B cell (primary cell): Measurements from ENCODE around the gene ELMO1. TPM values are rescaled to one million over a fixed set of nuclear protein-coding genes. Genes with fewer than 3 reads are reported as not detected.
A peak's percentile ranks its signal among the peaks of the same experiment; 100 is the strongest.

Experiments
- ATAC-seq: fragments of 200-7000 bp; cut with Tn5 transposase; one replicate; pipeline ENCODE4 v1.10.0; 2021; ENCODE audit warnings: low read depth, mild to moderate bottlenecking, moderate number of reproducible peaks, moderate library complexity
- CTCF ChIA-PET: fragments of 350-600 bp; sonication (Branson Sonifier 250); formaldehyde crosslinking; loops from one replicate; lab custom pipeline; 2021; ENCODE audit warnings: antibody characterized with exemption, inconsistent platforms; lab: Charles Lee
- POLR2A ChIA-PET: fragments of 350-600 bp; sonication (Branson Sonifier 250); formaldehyde crosslinking; loops from one replicate; lab custom pipeline; 2021; ENCODE audit warnings: antibody characterized with exemption; lab: Charles Lee
- DNase-seq: peaks from one replicate; pipeline ENCODE4 v3.0.0; 2013
- H2AFZ ChIP-seq: 2 replicates; pipeline ENCODE4 v1.6.1; 2012; ENCODE audit warnings: mild to moderate bottlenecking, low read depth, low read length; ENCODE audit not compliant: insufficient read depth, poor library complexity, severe bottlenecking
- H3K27ac ChIP-seq, 2 donors: 1 replicate in 1 of 2; 2 replicates in 1 of 2; pipeline ENCODE4 v1.5.1; 2012 to 2013; ENCODE audit warnings: low read length in 2 of 2, mild to moderate bottlenecking in 2 of 2, moderate library complexity in 1 of 2
- H3K27me3 ChIP-seq, 4 experiments: fragments of 200-600 bp in 1 of 4; sonication (generic) in 1 of 4; replicated peaks in 1 of 4; 1 replicate in 2 of 4; 2 replicates in 2 of 4; pipeline versions ENCODE4 v1.6.1 to v1.7.0; 2013 to 2016; ENCODE audit warnings: low read length in 3 of 4, mild to moderate bottlenecking in 2 of 4, mixed read lengths in 1 of 4, moderate library complexity in 1 of 4; ENCODE audit not compliant: insufficient read depth in 4 of 4, control insufficient read depth in 3 of 4; ENCODE audit errors: control extremely low read depth in 1 of 4
- H3K36me3 ChIP-seq, 2 experiments: replicated peaks in 1 of 2; 1 replicate in 1 of 2; 2 replicates in 1 of 2; pipeline versions ENCODE4 v1.6.1 to v1.7.1; 2013; ENCODE audit warnings: low read length in 1 of 2; ENCODE audit not compliant: insufficient read depth in 2 of 2, control insufficient read depth in 1 of 2; ENCODE audit errors: control extremely low read depth in 1 of 2, extremely low read depth in 1 of 2
- H3K4me1 ChIP-seq, 2 donors: fragments of 200-600 bp in 1 of 2; sonication (generic) in 1 of 2; 1 replicate in 1 of 2; 2 replicates in 1 of 2; pipeline versions ENCODE4 v1.5.1 to v1.6.1; 2013 to 2017; ENCODE audit warnings: low read length in 2 of 2; ENCODE audit not compliant: control insufficient read depth in 2 of 2, insufficient read depth in 2 of 2
- H3K4me2 ChIP-seq: replicated peaks from 2 replicates; pipeline ENCODE3; 2012; ENCODE audit warnings: mild to moderate bottlenecking, low read depth, low read length; ENCODE audit not compliant: poor library complexity, severe bottlenecking
- H3K4me3 ChIP-seq, 5 experiments: fragments of 200-600 bp in 1 of 5; sonication (generic) in 1 of 5; 1 replicate in 3 of 5; 2 replicates in 2 of 5; pipeline versions ENCODE4 v1.5.1 to v1.7.0; 2011 to 2016; ENCODE audit warnings: low read length in 4 of 5, mild to moderate bottlenecking in 4 of 5, low read depth in 2 of 5, control low read depth in 1 of 5, moderate library complexity in 1 of 5; ENCODE audit not compliant: insufficient read depth in 1 of 5; ENCODE audit errors: control extremely low read depth in 1 of 5, extremely low read depth in 1 of 5
- H3K79me2 ChIP-seq: fragments of 200-600 bp; sonication (generic); one replicate; pipeline ENCODE4 v1.6.0; 2016; ENCODE audit warnings: low read length; ENCODE audit not compliant: control insufficient read depth, insufficient read depth
- H3K9ac ChIP-seq: fragments of 200-600 bp; sonication (generic); 2 replicates; pipeline ENCODE4 v1.6.1; 2017; ENCODE audit warnings: mild to moderate bottlenecking, low read length, moderate library complexity
- H3K9me3 ChIP-seq, 3 donors: one replicate each; pipeline versions ENCODE4 v1.6.1 to v1.7.1; 2013; ENCODE audit warnings: low read length in 2 of 3; ENCODE audit not compliant: control insufficient read depth in 2 of 3, insufficient read depth in 1 of 3; ENCODE audit errors: control extremely low read depth in 1 of 3
- H4K20me1 ChIP-seq: 2 replicates; pipeline ENCODE4 v1.6.0; 2012; ENCODE audit warnings: mild to moderate bottlenecking, low read length; ENCODE audit not compliant: insufficient read depth, control insufficient read depth, poor library complexity, severe bottlenecking
- H3K27ac Mint-ChIP-seq: one replicate; pipeline ENCODE4 v1.8.0; 2021; ENCODE audit warnings: mixed read lengths
- H3K27me3 Mint-ChIP-seq: one replicate; pipeline ENCODE4 v1.8.0; 2021; ENCODE audit warnings: mixed read lengths
- H3K4me1 Mint-ChIP-seq: one replicate; pipeline ENCODE4 v1.8.0; 2021; ENCODE audit warnings: mixed read lengths
- H3K4me3 Mint-ChIP-seq: one replicate; pipeline ENCODE4 v1.8.0; 2021; ENCODE audit warnings: mixed read lengths
- H3K9me3 Mint-ChIP-seq: one replicate; pipeline ENCODE4 v1.8.0; 2022; ENCODE audit warnings: mixed read lengths; ENCODE audit not compliant: insufficient read depth
- EZH2 ChIP-seq: IDR thresholded peaks from 2 replicates; pipeline ENCODE4 v1.6.1; 2012; ENCODE audit warnings: borderline replicate concordance, low read depth, mild to moderate bottlenecking, moderate library complexity, low read length; ENCODE audit not compliant: insufficient read depth, poor library complexity, severe bottlenecking
- WGBS: methylation state at CpG from one replicate; pipeline ENCODE4 v1.1.5; 2013; ENCODE audit warnings: missing lambda C conversion rate; ENCODE audit not compliant: insufficient coverage; 5-methylcytosine and 5-hydroxymethylcytosine counted together
- intact Hi-C: fragments of 100-400 bp; cut with micrococcal nuclease; formaldehyde crosslinking; loops from one replicate; pipeline ENCODE4 v1.10.0; 2022
- polyA plus RNA-seq: library from polyadenylated mRNA; depleted of rRNA; stranded (reverse); fragments of >200 nt; gene quantifications from 2 replicates; pipeline ENCODE4 v1.2.3, GENCODE V29; 2012
- total RNA-seq, 2 donors: library from RNA; stranded (reverse); fragments of 120-200 nt in 1 of 2; gene quantifications; 1 replicate in 1 of 2; 2 replicates in 1 of 2; pipeline versions ENCODE4 v1.2.3 to v1.2.4, GENCODE V29; 2013 to 2022
- TF ChIP-seq, protein P1 (sequence below): fragments of 200-600 bp; IDR thresholded peaks from one replicate; pipeline ENCODE4 v1.8.0; 2022; ENCODE audit warnings: antibody characterized with exemption, mild to moderate bottlenecking

Gene ELMO1
- total and polyA plus RNA-seq, 2 donors (not counting 1 experiment from before 2014, with no cell fraction given), result 44.7 to 177 TPM

DNA sequence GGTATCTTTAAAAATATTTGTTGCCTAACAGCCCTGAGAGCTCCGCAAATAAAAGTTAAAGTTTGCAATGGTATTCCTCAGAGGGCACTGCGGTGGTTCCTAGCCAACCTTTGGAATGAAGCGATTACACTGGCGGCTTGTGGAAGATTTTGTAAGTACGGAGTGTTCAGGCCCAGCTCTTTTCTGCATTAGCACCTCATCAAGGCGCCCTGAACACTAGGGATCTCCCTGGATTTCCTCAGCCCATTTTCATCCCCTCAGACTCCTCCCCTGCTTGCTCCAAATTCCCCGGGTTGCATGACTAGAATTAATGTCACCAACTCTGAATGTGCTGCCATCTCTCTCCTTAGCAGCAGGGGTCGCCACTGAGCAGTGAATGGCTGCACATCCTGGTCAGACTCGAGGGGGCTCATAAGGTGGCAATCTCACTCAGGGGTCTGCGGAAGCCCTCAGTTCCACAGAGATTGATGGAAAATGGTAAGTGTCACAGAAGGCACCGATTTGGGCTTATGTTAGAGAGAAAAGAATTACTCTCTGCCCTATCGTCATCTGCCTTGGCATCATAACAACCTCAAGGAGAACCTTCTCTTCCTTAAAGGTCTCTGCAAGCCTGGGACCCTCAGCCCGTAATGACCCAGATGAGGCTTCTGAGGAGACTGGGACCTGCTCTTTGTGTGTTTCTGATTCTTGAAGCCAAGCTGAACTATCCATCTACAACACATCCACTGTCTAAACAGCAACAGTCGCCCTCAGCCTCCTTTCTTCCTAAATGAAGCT lies 461.5 kb downstream of the ELMO1 start:
- Histone ChIP-seq H3K27ac (no peak overlapping the region), H3K36me3 (peaks cover 0 to 3% of the 10 kb centered on the region in 2 experiments), H3K79me2 (peaks cover 15% of the 10 kb centered on the region), H3K9me3 (no peaks in the 10 kb centered on the region), H4K20me1 (peaks cover 59% of the 10 kb centered on the region), H3K4me3 (no peak overlapping the region), H3K9ac (no peak overlapping the region), H3K27me3 (no peaks in the 10 kb centered on the region), H3K4me2 (no peak overlapping the region), H3K4me1 (peaks cover 15 to 18% of the 10 kb centered on the region in 2 donors), H2AFZ (no peak overlapping the region)
- TF ChIP-seq, protein P1, sequence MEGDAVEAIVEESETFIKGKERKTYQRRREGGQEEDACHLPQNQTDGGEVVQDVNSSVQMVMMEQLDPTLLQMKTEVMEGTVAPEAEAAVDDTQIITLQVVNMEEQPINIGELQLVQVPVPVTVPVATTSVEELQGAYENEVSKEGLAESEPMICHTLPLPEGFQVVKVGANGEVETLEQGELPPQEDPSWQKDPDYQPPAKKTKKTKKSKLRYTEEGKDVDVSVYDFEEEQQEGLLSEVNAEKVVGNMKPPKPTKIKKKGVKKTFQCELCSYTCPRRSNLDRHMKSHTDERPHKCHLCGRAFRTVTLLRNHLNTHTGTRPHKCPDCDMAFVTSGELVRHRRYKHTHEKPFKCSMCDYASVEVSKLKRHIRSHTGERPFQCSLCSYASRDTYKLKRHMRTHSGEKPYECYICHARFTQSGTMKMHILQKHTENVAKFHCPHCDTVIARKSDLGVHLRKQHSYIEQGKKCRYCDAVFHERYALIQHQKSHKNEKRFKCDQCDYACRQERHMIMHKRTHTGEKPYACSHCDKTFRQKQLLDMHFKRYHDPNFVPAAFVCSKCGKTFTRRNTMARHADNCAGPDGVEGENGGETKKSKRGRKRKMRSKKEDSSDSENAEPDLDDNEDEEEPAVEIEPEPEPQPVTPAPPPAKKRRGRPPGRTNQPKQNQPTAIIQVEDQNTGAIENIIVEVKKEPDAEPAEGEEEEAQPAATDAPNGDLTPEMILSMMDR, result peak; percentile 88
- no peak for TF ChIP-seq EZH2
- intact Hi-C loops, result loop anchor here (2.0 to 10.0 kb wide), 3 partner anchors 196 to 502 kb away; no protein-coding TSS in a partner anchor
- no peaks in the 10 kb centered on the region for H3K27me3 Mint-ChIP-seq
- H3K4me3 Mint-ChIP-seq, result no peak overlapping the region
- WGBS, result 73% methylated on average over 9 of the region's 14 CpGs
- H3K4me1 Mint-ChIP-seq, result peaks cover 37% of the 10 kb centered on the region
- CTCF ChIA-PET, result interaction anchor here (1.1 to 5.8 kb wide), 6 partner anchors 8 to 500 kb away, joined by 3 to 34 read pairs (median 4); no protein-coding TSS in a partner anchor
- no peaks in the 10 kb centered on the region for H3K9me3 Mint-ChIP-seq
- POLR2A ChIA-PET, result no interaction called here
- no peak overlapping the region for H3K27ac Mint-ChIP-seq
- ATAC-seq (peak; percentile 56), DNase-seq (peak; percentile 61)

DNA sequence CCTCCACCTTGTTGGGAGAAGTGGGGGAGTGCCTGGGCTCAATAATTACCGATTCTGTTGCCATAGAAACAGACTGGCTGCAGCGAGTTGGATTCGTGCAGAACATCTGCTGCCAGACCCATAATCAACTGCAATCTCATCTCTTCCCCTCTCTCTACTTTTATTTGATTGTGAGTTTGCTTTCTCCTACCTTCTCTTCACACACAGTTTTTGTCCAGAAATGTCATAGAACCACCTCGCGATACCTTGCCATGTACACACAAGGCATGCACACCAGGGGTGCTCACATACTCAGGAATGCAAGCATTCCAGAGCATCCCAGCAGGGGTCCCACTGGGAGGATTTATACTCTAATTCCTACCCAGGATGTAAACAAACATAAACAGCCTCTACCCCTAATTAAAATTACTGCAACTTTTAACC lies 462.1 kb downstream of the ELMO1 start:
- H3K9ac ChIP-seq, result no peak overlapping the region
- CTCF ChIA-PET, result interaction anchor here (0.9 to 5.8 kb wide), 6 partner anchors 10 to 214 kb away, joined by 3 to 34 read pairs (median 4); no protein-coding TSS in a partner anchor
- peaks cover 0 to 6% of the 10 kb centered on the region in 2 experiments for H3K36me3 ChIP-seq
- no peak overlapping the region for H3K27ac Mint-ChIP-seq
- no peak overlapping the region for H3K4me3 Mint-ChIP-seq
- WGBS, result 96% methylated on average over 2 of the region's 5 CpGs
- TF ChIP-seq, protein P1, result no peak
- TF ChIP-seq EZH2, result no peak
- peaks cover 63% of the 10 kb centered on the region for H4K20me1 ChIP-seq
- ATAC-seq, result no peak
- H2AFZ ChIP-seq, result no peak overlapping the region
- no peaks in the 10 kb centered on the region for H3K27me3 Mint-ChIP-seq
- intact Hi-C loops, result loop anchor here (2.0 to 10.0 kb wide), 3 partner anchors 196 to 502 kb away; no protein-coding TSS in a partner anchor
- no peak overlapping the region for H3K4me3 ChIP-seq
- POLR2A ChIA-PET, result no interaction called here
- peaks cover 15 to 18% of the 10 kb centered on the region in 2 donors for H3K4me1 ChIP-seq
- no peaks in the 10 kb centered on the region for H3K27me3 ChIP-seq
- H3K4me1 Mint-ChIP-seq, result peaks cover 37% of the 10 kb centered on the region
- H3K27ac ChIP-seq, result no peak overlapping the region
- peaks cover 15% of the 10 kb centered on the region for H3K79me2 ChIP-seq
- H3K4me2 ChIP-seq, result no peak overlapping the region
- DNase-seq, result no peak
- no peaks in the 10 kb centered on the region for H3K9me3 ChIP-seq
- peaks cover 2% of the 10 kb centered on the region for H3K9me3 Mint-ChIP-seq
